Panc1 (cell line): ENCODE measurements around the gene GPATCH8. TPM values are rescaled to one million over a fixed set of nuclear protein-coding genes. Genes with fewer than 3 reads are reported as not detected.
A peak's percentile ranks its signal among the peaks of the same experiment; 100 is the strongest.

ENCODE experiments used
- ATAC-seq: fragments of 200-7000 bp; cut with Tn5 transposase; 2 replicates; pipeline ENCODE4 v1.9.1; 2020; ENCODE audit warnings: mild to moderate bottlenecking, moderate library complexity
- BruUV-seq: library from RNA; stranded (reverse); fragments of 400-500 nt; replicated peaks from 2 replicates; lab custom pipeline; 2021; lab: Mats Ljungman, UMichigan
- CTCF ChIA-PET: fragments of 300-600 bp; sonication (Branson Sonifier 250); formaldehyde crosslinking; loops from one replicate; lab custom pipeline; 2022; ENCODE audit warnings: antibody characterized with exemption; lab: Charles Lee
- POLR2A ChIA-PET: fragments of 300-600 bp; sonication (Branson Sonifier 250); formaldehyde crosslinking; loops from one replicate; lab custom pipeline; 2022; ENCODE audit warnings: antibody characterized with exemption; lab: Charles Lee
- DNase-seq: peaks from one replicate; pipeline ENCODE4 v3.0.0-alpha.2; 2010; ENCODE audit warnings: low read depth, low spot score
- H3K27ac ChIP-seq: 2 replicates; pipeline ENCODE4 v1.5.1; 2011; ENCODE audit warnings: mild to moderate bottlenecking, low read length, inconsistent platforms
- H3K27me3 ChIP-seq: fragments of 200-500 bp; sonication (Bioruptor generic); 2 replicates; pipeline ENCODE4 v1.6.0; 2014; ENCODE audit warnings: low read length, inconsistent platforms; ENCODE audit not compliant: control insufficient read depth, insufficient read depth
- H3K36me3 ChIP-seq: fragments of 200-500 bp; sonication (Bioruptor generic); 2 replicates; pipeline ENCODE4 v1.5.1; 2014; ENCODE audit warnings: inconsistent platforms, mild to moderate bottlenecking, low read length, moderate library complexity; ENCODE audit not compliant: control insufficient read depth, insufficient read depth
- H3K4me1 ChIP-seq: 2 replicates; pipeline ENCODE4 v1.5.1; 2011; ENCODE audit warnings: inconsistent platforms, mild to moderate bottlenecking, low read length, moderate library complexity; ENCODE audit not compliant: control insufficient read depth, insufficient read depth
- H3K4me3 ChIP-seq, 2 experiments: 2 replicates each; pipeline ENCODE4 v1.5.1; 2011 to 2012; ENCODE audit warnings: low read depth in 2 of 2, low read length in 2 of 2, mild to moderate bottlenecking in 2 of 2, inconsistent platforms in 1 of 2, moderate library complexity in 1 of 2
- H3K9me3 ChIP-seq: fragments of 200-500 bp; sonication (Bioruptor generic); 2 replicates; pipeline ENCODE4 v1.5.1; 2014; ENCODE audit warnings: low read depth, mild to moderate bottlenecking, inconsistent platforms, low read length, moderate library complexity; ENCODE audit not compliant: control insufficient read depth, insufficient read depth
- CTCF ChIP-seq: fragments of 450-650 bp; IDR thresholded peaks from 2 replicates; pipeline ENCODE4 v1.5.1; 2017; ENCODE audit warnings: mild to moderate bottlenecking
- POLR2AphosphoS5 ChIP-seq: IDR thresholded peaks from 2 replicates; pipeline ENCODE4 v1.6.1; 2012; ENCODE audit warnings: mild to moderate bottlenecking, low read depth, low read length, moderate library complexity
- REST ChIP-seq, 2 experiments: IDR thresholded peaks; 2 replicates each; pipeline ENCODE4 v1.6.1; 2011 to 2012; ENCODE audit warnings: low read depth in 2 of 2, control low read depth in 1 of 2, low read length in 1 of 2, mild to moderate bottlenecking in 1 of 2, moderate library complexity in 1 of 2; ENCODE audit not compliant: insufficient read depth in 1 of 2
- SIN3A ChIP-seq: IDR thresholded peaks from 2 replicates; pipeline ENCODE4 v1.6.1; 2012; ENCODE audit warnings: low read depth, mild to moderate bottlenecking, low read length, moderate library complexity, borderline replicate concordance; ENCODE audit not compliant: insufficient read depth
- TCF7L2 ChIP-seq: IDR thresholded peaks from 2 replicates; pipeline ENCODE4 v1.6.1; 2011; ENCODE audit warnings: mild to moderate bottlenecking, low read depth, low read length, inconsistent platforms
- in situ Hi-C: cut with HindIII; loops from 2 replicates; pipeline ENCODE4 v1.10.0; 2016; ENCODE audit warnings: low sequenced_read_pairs, low pct_unique_long_range_greater_than_20kb
- intact Hi-C: fragments of 100-400 bp; cut with micrococcal nuclease; formaldehyde crosslinking; loops from one replicate; pipeline ENCODE4 v1.10.0; 2022; ENCODE audit not compliant: unreplicated experiment
- total RNA-seq: library from RNA; stranded (reverse); gene quantifications from one replicate; pipeline ENCODE4 v1.2.1, GENCODE V29; 2021; ENCODE audit not compliant: unreplicated experiment

GPATCH8 gene
- total RNA-seq, 1 experiment from 2014 or later, result 30.8 TPM

GRCh38 chr17:44547625-44548267 lies 44.5 kb upstream of the GPATCH8 start:
- TF ChIP-seq REST (IDR thresholded peaks at IDR 0.05; ENCODE audit: insufficient read depth in 1 of 2, low read depth in 2 of 2, low read length in 1 of 2) (no peak), CTCF (no peak)
- ATAC-seq, result no peak
- Histone ChIP-seq H3K27ac (peak overlapping the region; percentile 56), H3K36me3 (no peaks in the 10 kb centered on the region), H3K9me3 (no peaks in the 10 kb centered on the region), H3K4me1 (peaks cover 36% of the 10 kb centered on the region), H3K4me3 (no peak overlapping the region), H3K27me3 (no peaks in the 10 kb centered on the region)
- DNase-seq, result no peak
- intact Hi-C loops, result no loop called here
- no TSS peak for BruUV-seq
- ChIA-PET CTCF (no interaction called here), POLR2A (interaction anchor here (0.7 kb wide), 1 partner anchor 36 kb away, joined by 15 read pairs; no protein-coding TSS in a partner anchor)
- in situ Hi-C loops, result no loop called here

GRCh38 chr17:44546671-44547606 lies 43.7 kb upstream of the GPATCH8 start:
- CTCF ChIA-PET, result interaction anchor here (0.7 kb wide), 1 partner anchor 22 kb away, joined by 3 read pairs; no protein-coding TSS in a partner anchor
- DNase-seq, result no peak

More at GRCh38 chr17:44546671-44547606, 43.7 kb upstream of the GPATCH8 start:
- in situ Hi-C loops (no loop called here), intact Hi-C loops (no loop called here)
- Histone ChIP-seq H3K4me1 (peaks cover 40% of the 10 kb centered on the region), H3K27ac (peak overlapping the region; percentile 52), H3K27me3 (no peaks in the 10 kb centered on the region), H3K9me3 (no peaks in the 10 kb centered on the region), H3K36me3 (no peaks in the 10 kb centered on the region), H3K4me3 (no peak overlapping the region)
- POLR2A ChIA-PET, result no interaction called here
- TF ChIP-seq SIN3A (no peak), POLR2AphosphoS5 (no peak), TCF7L2 (no peak), REST (IDR thresholded peaks at IDR 0.05; ENCODE audit: insufficient read depth in 1 of 2, low read depth in 2 of 2, low read length in 1 of 2) (no peak), CTCF (no peak)
- BruUV-seq, result no TSS peak
- no peak for ATAC-seq
